Measurements from ENCODE around the gene PIP5K1B. TPM values are rescaled to one million over a fixed set of nuclear protein-coding genes. Genes with fewer than 3 reads are reported as not detected.

Gene PIP5K1B
- total and polyA plus RNA-seq, 2 of the 13 experiments (the other 11 are each of a cell fraction or from before 2014, with no cell fraction given) = 15.8 to 17.5 TPM

DNA sequence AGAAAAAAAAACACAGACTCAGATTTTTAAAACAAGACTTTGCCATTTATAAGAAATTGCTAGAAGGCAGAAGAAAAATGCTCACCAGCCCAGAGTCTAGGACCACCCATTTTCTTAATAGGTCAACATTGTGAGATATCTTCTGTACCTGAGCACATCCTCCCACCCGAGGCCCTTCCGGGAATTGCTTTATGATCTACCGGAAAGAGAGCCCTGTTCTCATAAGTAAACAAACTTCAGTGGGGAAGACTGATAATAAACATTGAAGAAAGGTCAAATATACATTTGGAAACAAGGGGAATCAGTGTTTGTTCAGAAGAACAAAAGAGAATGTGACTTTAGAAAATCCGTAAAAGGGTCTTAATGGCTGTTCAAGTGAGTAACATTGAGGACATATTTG, 264.5 kb downstream of the PIP5K1B start (continued):
- TF ChIP-seq ZBTB1 (CRISPR knock-in tag; IDR thresholded peaks at IDR 0.05; ENCODE audit: borderline replicate concordance) (no peak), GTF3A (CRISPR knock-in tag; conservative IDR thresholded peaks at IDR 0.05) (no peak), YY1 (IDR thresholded peaks at IDR 0.05; ENCODE audit: insufficient read depth, insufficient replicate concordance, low read depth, low read length) (no peak), HMGA1 (CRISPR knock-in tag; conservative IDR thresholded peaks at IDR 0.05) (no peak), ZBTB37 (CRISPR knock-in tag; IDR thresholded peaks at IDR 0.05) (no peak), SKI (IDR thresholded peaks at IDR 0.05; ENCODE audit: partially characterized antibody) (no peak), ZFP36L1 (CRISPR knock-in tag; IDR thresholded peaks at IDR 0.05) (0 out of 2 replicates have a peak, but pooled peaks have one; percentile 35), ZNF775 (CRISPR knock-in tag; IDR thresholded peaks at IDR 0.05; ENCODE audit: borderline replicate concordance) (no peak), U2AF1 (optimal IDR thresholded peaks at IDR 0.05; ENCODE audit: low read depth, low read length) (no peak), GABPB1 (CRISPR knock-in tag; IDR thresholded peaks at IDR 0.05) (peak; percentile 38; the same call in 1 of the 2 replicates), SPEN (CRISPR knock-in tag; IDR thresholded peaks at IDR 0.05; ENCODE audit: low read depth) (no peak), HHEX (CRISPR knock-in tag; IDR thresholded peaks at IDR 0.05) (peak; percentile 57; the same call in 1 of the 2 replicates), MIER2 (CRISPR knock-in tag; IDR thresholded peaks at IDR 0.05) (0 out of 2 replicates have a peak, but pooled peaks have one; percentile 24), ZNF557 (CRISPR knock-in tag; IDR thresholded peaks at IDR 0.05) (no peak), SAFB2 (CRISPR knock-in tag; IDR thresholded peaks at IDR 0.05; ENCODE audit: borderline replicate concordance, low read depth) (no peak), REST (IDR thresholded peaks at IDR 0.05; ENCODE audit: borderline replicate concordance in 1 of 2, low read depth in 1 of 2, low read length in 2 of 2) (no peak), ZNF792 (CRISPR knock-in tag; IDR thresholded peaks at IDR 0.05) (peak; percentile 68; the same call in 1 of the 2 replicates), TEF (CRISPR knock-in tag; IDR thresholded peaks at IDR 0.05) (no peak), ZSCAN31 (CRISPR knock-in tag; IDR thresholded peaks at IDR 0.05; ENCODE audit: low read depth) (no peak)
- TF ChIP-seq, protein P1, sequence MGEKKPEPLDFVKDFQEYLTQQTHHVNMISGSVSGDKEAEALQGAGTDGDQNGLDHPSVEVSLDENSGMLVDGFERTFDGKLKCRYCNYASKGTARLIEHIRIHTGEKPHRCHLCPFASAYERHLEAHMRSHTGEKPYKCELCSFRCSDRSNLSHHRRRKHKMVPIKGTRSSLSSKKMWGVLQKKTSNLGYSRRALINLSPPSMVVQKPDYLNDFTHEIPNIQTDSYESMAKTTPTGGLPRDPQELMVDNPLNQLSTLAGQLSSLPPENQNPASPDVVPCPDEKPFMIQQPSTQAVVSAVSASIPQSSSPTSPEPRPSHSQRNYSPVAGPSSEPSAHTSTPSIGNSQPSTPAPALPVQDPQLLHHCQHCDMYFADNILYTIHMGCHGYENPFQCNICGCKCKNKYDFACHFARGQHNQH (CRISPR knock-in tag; IDR thresholded peaks at IDR 0.05) = peak; percentile 51
- TF ChIP-seq, protein P2, sequence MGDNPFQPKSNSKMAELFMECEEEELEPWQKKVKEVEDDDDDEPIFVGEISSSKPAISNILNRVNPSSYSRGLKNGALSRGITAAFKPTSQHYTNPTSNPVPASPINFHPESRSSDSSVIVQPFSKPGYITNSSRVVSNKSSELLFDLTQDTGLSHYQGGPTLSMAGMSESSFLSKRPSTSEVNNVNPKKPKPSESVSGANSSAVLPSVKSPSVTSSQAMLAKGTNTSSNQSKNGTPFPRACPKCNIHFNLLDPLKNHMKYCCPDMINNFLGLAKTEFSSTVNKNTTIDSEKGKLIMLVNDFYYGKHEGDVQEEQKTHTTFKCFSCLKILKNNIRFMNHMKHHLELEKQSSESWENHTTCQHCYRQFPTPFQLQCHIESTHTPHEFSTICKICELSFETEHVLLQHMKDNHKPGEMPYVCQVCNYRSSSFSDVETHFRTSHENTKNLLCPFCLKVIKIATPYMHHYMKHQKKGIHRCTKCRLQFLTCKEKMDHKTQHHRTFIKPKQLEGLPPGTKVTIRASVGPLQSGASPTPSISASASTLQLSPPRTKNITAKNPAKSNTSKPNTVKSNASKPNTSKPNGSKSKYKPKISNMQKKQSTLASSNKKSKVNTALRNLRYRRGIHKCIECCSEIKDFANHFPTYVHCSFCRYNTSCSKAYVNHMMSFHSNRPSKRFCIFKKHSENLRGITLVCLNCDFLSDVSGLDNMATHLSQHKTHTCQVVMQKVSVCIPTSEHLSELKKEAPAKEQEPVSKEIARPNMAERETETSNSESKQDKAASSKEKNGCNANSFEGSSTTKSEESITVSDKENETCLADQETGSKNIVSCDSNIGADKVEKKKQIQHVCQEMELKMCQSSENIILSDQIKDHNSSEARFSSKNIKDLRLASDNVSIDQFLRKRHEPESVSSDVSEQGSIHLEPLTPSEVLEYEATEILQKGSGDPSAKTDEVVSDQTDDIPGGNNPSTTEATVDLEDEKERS (CRISPR knock-in tag; IDR thresholded peaks at IDR 0.05) = no peak
